ENCODE measurements around the gene GALNT17.

- TF ChIP-seq POLR2AphosphoS5 (IDR thresholded peaks at IDR 0.05; ENCODE audit: low read depth, low read length) (no peak), TAF1 (IDR thresholded peaks at IDR 0.05; ENCODE audit: low read depth, low read length) (no peak), POLR2A (IDR thresholded peaks at IDR 0.05; ENCODE audit: low read depth, low read length) (no peak), SPI1 (IDR thresholded peaks at IDR 0.05; ENCODE audit: low read depth, low read length) (no peak), PAX5 (IDR thresholded peaks at IDR 0.05; ENCODE audit: insufficient read depth, low read length, severe bottlenecking) (no peak)
Observed at GRCh38 chr7:71707041-71707440, 575.1 kb downstream of the GALNT17 start.
